HG03378 (cell line): ENCODE results near the gene AGBL1.

Source experiments
- ATAC-seq: cut with Tn5 transposase; IDR thresholded peaks from one replicate; pipeline ENCODE4 v1.9.1; 2021; ENCODE audit warnings: mild to moderate bottlenecking, moderate library complexity; ENCODE audit not compliant: unreplicated experiment

The AGBL1 gene

DNA sequence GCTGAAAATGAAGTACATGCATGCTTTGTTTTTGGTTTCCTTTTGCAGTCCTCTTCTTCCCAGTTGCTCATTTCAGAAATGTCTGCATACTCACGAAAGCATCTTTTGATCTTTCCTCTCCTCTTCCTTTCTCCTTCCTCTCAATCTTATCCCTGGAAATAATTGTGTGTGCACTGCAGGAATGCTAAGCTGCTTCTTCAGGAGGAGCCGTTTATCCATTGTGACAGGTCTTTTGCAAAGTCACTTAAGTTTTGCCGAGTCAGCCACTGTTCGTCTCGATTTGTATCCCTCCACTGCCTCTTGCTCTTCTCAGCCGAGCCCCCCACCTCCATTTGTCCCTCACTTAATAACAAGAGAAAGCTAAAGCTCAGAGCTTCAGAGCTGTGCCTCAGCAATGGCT, 597.6 kb downstream of the AGBL1 start:
- no peak for ATAC-seq

DNA sequence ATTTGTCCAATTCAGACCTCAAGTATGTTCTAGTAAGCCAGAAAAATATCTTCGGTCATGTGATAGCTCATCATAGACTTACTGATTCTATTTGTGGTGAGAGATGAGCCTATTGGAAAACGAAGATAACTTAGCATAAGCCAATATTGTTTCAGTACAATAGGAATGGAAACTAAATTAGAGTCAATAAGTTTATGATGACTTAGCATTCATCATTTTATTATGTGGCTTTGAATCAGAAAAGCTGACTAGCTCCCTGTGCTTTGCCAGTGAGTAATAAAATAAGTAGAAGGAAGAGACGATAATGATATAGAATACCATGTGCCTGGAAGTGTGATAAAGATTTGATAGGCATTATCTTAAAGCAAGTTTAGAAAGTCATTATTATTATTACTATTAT, 605.6 kb downstream of the AGBL1 start:
- ATAC-seq, result no peak

DNA sequence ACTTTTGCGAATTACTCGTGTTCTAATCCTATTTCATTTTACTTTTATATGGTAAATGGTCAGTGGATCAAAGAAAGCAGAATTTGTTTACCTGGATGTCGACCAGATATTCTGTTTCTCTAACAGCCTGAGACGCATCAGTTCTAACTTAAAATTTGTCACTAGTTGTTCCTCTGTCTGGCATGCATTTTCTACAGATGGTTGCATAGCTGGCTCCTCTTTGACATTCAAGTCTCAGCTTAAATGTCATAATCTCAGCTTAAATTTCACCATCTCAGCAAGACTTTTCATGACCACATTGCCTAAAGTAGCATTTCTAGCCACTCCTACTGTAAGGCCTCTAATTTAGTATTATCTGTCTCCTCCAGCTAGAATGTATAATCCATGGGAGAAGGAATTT, 609.3 kb downstream of the AGBL1 start:
- no peak for ATAC-seq

DNA sequence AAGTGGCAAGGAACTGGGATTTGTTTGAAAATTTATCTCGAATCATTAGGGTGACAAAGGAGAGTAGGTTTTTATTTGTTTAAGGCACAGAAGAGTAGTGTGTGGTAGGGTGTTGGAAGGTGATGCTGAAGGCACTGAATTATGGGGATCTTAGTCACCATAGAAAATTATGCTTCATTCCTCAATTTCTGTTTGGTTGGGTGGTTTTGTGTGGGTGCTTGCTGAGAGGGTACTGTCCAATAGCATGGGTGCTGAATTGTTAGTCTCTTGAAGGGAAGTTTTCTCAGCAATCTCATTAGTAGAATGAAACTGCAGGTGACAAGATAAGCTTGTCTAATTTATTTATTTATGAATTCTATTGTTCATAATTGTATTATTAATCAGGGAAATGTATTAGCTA, 610.9 kb downstream of the AGBL1 start:
- no peak for ATAC-seq

DNA sequence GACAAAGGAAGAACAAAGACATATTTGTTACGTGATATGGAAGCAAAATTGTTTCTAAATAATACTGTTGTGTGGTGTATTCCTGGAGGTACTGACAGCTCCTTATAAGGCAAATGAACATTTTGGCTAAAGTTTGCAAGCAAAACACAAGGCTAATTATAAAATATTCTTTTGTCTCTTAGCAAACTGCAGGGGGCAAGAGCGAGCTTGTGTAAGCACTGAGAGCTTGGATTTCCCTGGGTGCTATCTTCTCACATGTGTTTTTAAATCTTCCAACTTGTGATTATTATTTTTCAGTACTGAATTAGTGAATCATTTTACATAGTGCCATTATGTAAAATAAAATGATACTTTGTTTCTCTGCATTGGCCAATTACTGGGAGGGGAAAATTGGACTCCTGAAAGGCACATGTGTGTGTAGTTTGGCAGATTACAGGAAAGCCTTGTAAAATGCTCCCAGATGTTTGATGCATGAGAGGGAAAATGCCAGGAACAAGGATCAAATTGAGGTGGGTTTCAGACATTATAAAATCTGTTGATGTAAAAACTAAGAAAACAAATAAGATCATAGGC, 611.5 kb downstream of the AGBL1 start:
- no peak for ATAC-seq

DNA sequence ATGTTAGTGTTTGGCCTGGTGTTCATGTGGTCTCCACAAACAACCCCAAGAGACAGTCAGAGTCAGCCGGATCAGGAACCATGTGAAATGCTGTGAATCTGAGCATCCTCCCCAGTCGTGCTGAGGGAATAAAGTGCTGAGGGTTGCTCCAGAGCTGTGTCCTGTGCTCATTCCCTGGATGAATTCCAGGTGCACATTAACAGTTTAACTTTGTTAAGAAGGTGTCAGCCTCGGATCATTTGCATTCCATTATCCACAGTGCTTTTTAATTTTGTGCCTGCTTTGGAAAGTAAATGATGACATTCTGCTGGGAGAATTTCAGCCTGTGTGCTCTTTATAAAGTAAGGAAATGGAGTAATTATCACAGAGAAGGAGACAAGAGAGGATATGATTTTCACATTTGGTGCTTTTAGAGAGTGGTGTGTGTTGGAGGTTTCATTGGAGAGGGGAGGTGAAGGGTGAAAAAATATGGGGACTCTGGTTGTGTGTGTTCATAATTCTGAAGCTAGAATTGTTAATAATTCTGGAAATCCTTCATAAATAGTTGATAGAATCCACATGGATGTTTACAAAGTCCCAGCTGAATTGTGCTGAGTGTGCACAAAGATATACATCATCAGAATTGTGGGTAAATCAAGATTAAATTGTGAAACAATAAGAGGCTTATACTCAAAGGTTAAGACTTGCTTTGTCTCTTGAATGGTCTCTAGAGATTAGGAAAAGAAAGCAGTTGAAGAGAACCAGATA, 621.4 kb downstream of the AGBL1 start:
- ATAC-seq, result no peak

DNA sequence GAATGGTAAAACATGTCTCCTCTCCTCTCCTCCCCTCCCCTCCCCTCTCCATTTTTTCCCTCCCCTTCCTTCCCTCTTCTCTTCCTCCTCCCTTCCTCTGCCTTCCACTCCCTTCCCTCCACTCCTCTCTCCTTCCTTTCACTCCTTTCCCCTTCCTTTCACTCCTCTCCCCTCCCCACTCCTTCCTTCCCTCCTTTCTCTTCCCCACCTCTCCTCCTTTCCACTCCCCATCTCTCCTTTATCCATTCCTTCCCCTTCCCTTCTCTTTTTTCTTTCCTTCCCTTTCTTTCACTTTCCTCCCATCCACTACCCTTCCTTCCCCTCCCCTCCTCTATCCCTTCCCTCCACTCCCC, 621.9 kb downstream of the AGBL1 start:
- ATAC-seq, result no peak

DNA sequence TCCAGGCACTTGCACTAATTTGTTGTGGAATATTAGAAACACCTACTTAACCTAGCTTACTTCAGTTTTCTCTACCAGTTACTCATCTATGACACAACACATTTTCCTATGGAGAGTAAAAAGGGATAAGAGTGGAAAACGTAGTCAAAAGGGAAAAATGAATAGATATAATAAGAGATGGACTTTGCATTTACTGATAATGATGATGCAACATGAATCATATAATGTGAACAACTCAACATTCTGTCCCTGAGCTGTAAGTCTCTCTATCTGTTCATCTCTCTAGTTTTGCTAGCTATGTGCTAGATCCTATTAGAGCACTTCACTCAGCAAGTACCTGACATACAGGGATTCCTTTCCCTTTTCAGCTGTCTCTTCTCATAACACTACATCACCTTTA, 627.1 kb downstream of the AGBL1 start:
- no peak for ATAC-seq

DNA sequence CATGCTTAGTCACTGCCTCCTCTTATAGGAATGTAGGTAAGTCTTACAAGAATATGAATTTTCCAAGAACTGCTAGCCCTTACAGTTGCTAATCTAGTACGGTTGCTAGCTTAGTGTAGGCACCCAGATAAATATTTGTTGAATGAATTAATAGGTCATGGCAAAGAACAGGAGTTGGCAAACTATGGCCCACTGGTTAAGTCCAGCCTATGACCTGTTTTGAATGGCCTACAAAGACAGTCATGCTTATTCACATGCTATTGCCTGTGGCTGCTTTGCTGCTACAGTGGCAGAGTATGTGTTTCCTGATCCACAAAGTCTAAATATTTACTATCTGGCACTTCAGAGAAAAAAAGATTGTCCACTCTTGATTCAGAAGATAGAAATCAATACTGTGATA, 631.8 kb downstream of the AGBL1 start:
- ATAC-seq, result no peak

DNA sequence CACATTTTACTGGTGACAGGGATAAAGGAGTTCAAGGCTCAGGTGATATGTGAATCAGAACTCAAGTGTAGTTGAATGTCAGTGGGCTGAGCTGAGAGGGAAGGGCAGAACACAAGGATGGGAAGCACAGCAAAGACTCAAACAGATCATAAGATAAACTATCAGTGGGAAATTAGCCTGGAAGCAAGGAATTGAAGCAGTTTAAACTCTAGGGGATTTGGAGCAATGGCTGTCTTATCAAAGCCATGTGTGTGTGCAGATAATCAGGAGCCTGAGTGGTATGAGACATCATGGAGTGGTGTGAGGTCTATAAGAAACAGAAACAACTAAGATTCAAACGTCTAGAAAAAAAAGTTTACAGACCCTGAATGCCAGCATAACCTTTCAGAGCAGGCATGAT, 634.6 kb downstream of the AGBL1 start:
- ATAC-seq, result no peak

DNA sequence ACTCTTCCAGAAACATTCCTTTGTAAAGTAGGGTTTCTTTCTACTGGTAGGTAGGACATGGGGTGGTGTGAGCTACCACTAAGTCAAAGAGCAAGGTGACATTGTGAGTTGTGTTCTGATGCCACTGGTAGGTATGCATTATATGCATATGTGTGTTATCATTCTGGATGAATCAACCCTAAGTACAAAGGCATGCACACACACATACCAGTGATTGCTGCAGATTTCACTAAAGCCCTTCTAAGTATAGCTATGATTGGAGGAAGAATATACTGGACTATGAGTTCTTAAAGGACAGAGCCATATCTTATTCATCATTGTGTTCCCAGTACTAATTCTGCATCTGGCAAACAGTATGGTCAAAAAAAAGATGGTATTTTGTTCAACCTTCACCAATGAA, 646.0 kb downstream of the AGBL1 start:
- ATAC-seq, result no peak

DNA sequence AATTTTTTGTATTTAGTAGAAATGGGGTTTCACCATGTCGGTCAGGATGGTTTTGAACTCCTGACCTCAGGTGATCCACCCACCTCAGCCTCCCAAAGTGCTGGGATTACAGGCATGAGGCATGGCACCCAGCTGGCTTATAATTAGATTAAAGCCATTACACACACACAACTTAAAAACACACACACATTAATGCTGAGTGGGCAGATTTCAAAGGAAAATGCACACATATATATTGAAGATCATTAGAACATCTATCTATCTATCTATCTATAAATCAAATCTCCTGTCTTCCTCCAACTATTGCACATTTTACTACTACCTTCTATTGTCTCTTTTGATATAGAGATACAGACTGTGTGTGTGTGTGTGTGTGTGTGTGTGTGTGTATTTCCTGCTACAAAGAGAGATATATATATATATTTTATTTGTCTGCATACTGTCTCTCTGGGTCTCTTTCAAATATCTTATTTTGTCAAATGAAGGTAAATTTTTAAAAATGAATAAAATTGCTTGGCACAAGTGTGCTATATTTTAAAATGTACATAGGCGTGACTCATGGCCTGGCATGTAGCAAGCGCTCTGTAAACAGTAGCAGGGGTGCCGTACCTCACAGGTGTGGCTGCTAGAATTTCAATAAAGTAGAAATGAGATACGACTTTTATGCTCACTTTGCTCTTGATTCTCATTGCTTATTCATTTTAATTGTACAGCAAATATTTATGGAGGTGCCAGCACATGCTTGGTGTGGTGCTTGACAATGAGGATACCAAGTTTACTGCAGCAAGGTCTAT, 655.8 kb downstream of the AGBL1 start:
- no peak for ATAC-seq

DNA sequence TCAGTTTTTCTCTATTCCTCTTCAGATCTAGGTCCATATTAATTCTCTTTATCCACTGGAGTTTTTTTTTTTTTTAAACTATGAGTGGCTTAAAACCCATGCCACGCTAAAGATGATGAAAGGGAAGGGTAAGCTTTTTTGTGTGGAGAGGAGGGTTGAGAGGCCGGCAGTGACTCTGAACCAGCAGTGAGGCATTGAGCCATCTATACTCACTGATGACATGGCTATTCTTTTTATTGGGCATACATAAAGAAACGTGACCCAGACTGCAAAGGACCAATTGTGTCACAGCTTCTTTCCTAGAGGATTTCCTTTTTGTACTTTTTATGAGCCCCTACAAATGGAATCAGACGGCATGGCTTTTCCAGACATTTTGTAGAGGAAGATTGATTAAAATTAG, 662.2 kb downstream of the AGBL1 start:
- ATAC-seq, result no peak

DNA sequence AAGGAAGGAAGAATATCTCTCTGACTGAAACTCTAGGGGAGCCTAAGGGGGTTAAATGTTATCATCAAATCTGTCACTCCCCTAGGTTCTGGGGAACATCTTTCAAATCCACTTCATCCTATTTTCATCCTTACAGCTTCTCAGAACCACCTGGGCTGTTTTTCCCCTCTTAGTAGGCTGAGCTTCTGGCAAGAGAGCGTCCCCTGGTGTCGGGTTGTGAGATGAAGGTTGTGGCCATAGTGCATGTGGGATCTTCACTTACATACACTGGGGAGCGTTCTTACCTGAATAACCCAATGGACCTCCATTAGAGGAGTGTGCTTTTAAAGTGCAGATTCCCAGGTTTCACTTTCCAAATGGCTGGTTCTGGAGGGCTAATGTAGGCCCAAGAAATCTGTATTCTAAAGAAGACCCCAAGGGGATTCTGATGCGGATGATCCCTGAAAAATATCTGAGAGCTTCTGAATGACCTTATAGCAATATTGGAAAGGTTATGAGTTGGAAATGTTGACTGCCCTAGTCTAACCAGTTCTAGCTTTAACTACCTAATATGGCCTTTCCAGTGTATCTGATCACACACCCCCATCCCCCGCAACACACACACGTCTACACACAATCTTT, 663.7 kb downstream of the AGBL1 start:
- no peak for ATAC-seq

DNA sequence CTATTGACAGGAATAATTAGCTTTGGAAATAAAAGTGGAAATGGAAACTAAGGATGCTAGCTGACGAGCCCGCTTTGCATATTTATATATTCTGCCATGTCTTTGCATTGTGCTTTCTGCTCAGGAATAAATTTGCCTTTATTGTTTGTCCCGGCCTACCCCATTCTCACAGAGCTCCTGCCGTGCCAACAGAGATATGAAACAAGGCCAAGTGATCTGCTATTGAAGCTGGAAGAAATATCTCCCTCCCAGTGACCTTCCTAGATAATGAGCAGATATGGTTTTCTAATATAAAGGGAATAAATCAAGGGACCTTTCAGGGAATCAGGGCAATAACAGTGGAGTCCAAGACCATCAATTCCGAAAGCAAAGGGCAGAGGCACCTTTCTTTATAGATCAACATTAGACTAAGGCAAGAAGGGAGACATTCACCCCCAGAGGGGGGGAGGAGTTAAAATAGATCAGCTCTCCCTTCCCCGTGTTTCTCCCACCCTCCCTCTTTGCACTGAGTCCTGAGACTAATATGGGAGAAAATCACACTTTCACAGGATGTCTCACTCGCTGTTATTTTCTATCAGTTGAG, 664.6 kb downstream of the AGBL1 start:
- no peak for ATAC-seq

DNA sequence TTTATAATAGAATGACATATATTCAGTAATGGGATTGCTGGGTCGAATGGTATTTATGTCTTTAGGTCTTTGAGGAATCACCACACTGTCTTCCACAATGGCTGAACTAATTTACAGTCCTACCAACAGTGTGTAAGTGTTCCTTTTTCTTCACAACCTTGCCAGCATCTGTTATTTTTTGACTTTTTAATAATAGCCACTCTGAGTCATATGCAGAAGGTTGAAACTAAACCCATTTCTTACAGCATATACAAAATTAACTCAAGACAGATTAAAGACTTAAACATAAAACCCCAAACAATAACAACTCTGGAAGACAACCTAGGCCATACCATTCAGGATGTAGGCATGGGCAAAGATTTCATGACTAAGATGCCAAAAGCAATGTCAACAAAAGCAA, 671.4 kb downstream of the AGBL1 start:
- ATAC-seq, result no peak

DNA sequence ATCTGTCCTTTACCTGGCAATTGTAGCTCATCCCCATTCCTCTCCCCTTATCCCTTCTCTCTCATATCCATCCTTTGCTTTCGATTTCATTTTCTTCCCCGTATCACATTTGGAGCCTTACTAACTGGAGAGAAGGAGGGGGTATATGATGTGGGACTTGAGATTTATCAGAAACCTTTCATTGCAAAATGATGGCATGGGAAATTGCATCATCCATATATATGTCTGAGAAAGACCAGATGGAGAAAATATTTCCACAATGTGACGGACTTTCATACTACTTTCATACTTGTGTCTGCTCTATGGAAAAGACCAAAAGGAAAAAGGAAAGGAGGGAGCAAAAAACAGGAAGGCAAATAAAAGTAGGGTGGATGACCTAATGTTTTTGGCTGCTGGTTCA, 675.2 kb downstream of the AGBL1 start:
- ATAC-seq, result no peak

DNA sequence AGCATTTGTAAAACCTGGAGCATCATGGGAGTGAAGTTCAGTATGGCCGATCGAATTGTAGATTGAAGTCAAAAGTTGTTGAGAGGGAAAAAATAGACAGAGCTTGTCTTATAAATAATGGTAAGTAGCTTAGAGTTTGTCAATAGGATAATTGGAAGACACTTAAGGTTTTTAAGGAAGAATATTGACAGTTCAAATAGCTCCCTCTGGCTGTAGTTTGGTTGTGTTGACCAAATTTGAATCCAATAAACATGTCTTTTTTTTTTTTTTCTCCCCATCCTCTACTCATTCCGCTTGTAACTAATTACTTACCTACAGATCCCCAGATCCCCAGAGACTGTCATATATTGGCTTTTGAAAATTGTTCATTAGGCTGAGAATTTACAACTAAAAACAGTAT, 677.0 kb downstream of the AGBL1 start:
- no peak for ATAC-seq

DNA sequence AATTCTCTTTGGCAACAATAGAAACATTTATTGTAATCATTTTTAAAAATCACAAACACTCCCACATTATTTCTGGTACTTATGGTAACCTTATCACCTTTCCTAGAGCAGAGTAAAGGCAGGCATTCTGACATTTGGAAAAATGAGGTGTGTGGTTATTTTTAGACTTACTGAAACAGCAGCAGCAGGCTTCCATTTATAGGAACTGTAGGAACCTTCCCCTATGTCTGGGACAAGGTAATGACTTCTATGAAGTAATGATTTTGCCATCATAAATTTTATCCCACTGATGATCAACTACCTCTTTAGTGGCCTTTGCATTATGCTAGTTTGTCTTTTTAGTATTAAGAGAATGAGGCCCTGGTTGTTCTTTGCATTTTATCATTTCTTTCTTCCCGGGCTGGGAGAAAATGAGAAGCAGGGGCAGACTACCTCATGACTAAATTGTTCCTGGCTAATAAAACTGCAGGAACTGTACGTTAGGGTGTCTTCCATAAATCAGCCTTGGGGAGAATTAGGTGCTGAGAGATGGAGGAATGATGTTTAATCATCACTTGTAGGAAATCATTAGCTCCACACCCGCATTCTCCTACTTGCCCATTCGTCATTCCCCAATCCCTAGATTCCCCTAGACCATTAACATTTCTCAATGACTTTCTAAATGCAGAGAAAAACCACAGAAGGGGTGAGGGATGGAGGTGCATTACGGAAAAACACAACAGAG, 680.3 kb downstream of the AGBL1 start:
- no peak for ATAC-seq

DNA sequence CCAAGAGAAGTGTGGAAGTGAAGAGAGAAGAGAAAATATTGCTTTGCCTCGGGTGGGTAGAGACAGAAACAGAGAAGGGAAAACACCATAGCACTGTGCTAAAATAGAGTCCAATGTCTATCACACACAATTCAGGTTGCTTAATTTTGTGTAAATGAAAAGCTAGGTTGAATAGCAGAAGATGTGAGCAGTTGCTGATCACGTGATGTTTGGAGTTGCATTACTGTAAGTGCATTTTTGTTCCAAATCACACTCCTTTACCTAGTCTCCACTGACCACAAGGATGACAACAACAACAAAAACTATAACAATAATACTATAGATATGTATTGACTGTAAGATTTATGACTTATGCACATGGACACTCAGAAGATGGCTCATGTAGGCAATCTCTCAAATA, 683.2 kb downstream of the AGBL1 start:
- ATAC-seq, result no peak

DNA sequence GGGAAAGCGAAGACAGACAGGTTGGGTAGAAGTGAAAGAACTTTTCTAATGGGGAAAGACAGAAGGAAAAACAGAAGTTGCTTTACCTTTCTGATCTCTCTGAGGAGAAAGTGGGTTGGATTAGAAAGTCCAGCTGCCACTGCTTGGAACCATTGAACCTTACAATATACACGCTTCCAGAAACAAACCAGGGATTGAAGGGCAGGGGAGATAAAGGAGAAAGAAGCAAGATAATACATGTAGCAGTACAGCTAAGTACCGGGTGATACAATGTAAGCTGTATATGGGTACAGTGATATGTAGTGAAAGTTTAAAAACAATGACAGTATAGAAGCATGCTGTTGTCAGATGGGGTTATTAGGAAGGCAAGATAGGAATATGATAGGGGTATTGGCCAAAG, 684.4 kb downstream of the AGBL1 start:
- no peak for ATAC-seq
